GM10266 (cell line): ENCODE results near the gene KCNJ4.
A peak's percentile ranks its signal among the peaks of the same experiment; 100 is the strongest.
"Not testable (repeated sequence)": the region's sequence is repeated elsewhere in the genome, so short reads cannot be mapped to it uniquely, and the experiment has no call there.

Experiments used
- DNase-seq: peaks from one replicate; pipeline ENCODE4 v3.0.0; 2012; ENCODE audit errors: extremely low spot score
- TF ChIP-seq, protein P1 (sequence below): IDR thresholded peaks from 2 replicates; pipeline ENCODE4 v1.5.1; 2012; ENCODE audit warnings: mild to moderate bottlenecking, low read depth; ENCODE audit not compliant: control insufficient read depth, insufficient read depth; ENCODE audit errors: missing control alignments

Gene KCNJ4

DNA sequence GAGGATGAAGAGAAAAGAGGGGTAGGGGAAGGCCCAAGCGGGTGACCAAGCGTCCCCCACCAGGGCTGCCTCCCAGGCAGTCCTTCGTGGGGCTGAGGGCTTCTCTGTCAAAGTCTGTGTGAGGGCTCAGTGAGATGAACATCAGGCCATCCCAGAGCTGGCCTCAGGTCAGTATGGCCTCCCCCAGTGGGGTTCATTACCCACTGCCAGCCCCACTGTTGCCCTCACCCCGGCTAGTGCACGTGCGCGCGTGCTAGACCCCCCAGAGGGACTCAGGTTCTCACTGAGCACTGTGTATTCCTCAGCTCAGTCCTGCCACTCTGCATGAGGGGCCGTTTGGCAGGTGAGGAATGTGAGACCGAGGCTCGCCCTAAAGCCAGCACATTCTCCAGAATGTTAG is 16.2 kb upstream of the KCNJ4 start:
- TF ChIP-seq, protein P1, sequence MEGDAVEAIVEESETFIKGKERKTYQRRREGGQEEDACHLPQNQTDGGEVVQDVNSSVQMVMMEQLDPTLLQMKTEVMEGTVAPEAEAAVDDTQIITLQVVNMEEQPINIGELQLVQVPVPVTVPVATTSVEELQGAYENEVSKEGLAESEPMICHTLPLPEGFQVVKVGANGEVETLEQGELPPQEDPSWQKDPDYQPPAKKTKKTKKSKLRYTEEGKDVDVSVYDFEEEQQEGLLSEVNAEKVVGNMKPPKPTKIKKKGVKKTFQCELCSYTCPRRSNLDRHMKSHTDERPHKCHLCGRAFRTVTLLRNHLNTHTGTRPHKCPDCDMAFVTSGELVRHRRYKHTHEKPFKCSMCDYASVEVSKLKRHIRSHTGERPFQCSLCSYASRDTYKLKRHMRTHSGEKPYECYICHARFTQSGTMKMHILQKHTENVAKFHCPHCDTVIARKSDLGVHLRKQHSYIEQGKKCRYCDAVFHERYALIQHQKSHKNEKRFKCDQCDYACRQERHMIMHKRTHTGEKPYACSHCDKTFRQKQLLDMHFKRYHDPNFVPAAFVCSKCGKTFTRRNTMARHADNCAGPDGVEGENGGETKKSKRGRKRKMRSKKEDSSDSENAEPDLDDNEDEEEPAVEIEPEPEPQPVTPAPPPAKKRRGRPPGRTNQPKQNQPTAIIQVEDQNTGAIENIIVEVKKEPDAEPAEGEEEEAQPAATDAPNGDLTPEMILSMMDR: no peak

DNA sequence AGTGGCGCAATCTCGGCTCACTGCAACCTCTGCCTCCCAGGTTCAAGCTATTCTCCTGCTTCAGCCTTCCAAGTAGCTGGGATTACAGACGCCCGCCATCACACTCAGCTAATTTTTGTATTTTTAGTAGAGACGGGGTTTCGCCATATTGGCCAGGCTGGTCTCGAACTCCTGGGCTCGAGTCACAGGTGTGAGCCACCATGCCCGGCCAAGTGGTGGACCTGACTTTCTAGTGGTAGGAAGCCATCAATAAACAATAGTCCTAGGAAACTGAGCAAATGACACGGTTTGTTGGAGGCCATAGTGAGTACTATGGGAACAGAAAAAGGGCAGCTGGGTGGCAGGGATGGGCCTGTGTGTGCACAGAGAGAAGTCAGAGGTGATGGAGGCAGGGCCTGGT is 15.2 kb upstream of the KCNJ4 start:
- DNase-seq: not testable (repeated sequence)

More for the DNA sequence above, 16.2 kb upstream of the KCNJ4 start:
- DNase-seq: no peak

DNA sequence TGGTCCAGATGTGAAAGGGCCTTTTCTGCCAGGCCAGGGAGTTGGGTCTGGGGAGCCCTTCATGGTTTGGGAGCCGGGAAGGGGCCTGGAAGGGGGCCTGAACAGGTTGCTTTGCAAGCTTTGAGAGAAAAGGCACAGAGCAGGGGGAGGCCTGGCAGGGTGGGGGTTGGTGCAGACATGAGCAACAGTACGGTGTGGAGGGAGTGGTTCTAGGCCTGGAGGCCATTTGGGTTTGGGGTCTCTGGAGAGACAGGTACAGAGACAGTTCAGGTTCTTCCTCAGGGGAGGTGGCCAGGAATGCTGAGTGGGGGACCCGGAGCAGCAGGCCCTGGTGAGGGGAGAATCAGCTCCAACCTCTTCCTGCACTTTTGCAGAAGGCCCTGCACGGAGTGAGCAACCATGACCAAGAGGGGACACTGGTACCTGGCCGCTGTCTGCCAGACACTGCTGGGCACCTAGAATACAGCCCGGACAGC is 14.3 kb upstream of the KCNJ4 start:
- TF ChIP-seq, protein P1: no peak
- no peak for DNase-seq

DNA sequence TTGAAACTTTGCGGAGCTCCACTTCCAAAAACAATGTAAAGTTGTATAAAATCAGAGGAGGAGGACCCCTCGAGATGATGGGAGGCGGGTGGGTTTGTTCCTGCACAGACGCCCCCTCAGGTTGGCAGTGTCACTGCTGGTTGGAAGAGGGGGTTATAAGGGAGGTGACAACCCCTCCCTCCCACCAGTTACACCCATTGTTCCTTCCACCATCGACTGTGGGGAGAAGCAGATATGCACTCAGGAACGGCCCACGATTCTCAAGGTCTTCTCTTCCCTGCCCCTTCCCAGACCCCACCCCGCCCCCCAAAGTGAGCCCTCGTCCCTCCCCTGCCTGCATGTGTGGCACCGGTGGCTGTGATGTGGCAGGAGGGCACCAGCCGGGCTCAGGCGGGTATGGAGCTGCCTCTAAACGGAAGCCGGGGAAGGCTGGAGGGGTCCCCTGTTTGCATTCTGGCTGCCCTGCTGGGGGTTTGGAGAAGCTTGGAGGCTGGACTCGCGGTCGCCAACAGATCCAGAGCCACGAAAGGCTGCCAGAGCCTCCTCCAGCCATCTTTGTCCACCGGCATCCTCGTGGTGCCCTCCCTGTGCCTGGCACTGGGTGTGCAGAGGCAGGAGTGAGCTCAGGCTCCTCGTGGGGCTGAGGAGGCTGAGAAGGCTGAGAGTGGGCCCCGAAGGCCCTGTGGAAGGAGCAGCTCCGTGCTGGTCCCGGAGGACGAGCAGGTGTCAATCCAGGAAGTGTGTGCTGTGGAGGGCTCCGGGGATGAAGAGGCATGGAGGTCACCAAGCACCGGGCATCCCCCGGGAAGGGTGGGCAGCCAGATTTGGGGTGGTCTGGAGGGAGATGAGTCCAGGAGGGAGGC is 13.7 kb upstream of the KCNJ4 start:
- no peak for DNase-seq

DNA sequence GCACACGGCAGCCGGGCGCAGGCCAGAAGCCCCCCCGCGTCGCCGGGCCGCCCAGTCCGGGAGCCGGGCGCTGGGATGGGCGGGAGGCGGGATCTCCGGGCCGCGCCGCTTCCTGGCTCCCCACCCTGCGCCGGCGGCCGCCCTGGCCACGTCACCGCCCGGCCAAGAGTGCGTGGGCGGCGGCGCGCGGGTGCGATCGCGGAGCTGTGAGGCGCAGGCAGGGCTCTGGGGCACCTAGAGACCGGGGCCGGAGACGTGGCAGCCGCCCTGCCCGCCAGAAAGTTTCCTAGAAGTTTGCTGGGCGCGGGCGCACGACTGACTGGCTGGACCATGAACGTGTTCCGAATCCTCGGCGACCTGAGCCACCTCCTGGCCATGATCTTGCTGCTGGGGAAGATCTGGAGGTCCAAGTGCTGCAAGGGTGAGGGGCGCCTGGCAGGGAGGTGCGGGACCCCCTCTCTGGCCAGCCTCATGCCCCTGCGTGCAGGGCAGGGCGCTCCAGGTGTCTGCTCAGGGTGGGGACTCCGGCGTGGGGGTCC is 13.0 kb upstream of the KCNJ4 start, which contains the start of gene KDELR3:
KDELR3 (plus strand) TSS at position 193 of the 539 bp plus-strand sequence; CDS start at position 331, 138 bp downstream.
- peak; percentile 90 for DNase-seq
- TF ChIP-seq, protein P1: no peak

More for the DNA sequence above, 13.7 kb upstream of the KCNJ4 start:
- TF ChIP-seq, protein P1: no peak

DNA sequence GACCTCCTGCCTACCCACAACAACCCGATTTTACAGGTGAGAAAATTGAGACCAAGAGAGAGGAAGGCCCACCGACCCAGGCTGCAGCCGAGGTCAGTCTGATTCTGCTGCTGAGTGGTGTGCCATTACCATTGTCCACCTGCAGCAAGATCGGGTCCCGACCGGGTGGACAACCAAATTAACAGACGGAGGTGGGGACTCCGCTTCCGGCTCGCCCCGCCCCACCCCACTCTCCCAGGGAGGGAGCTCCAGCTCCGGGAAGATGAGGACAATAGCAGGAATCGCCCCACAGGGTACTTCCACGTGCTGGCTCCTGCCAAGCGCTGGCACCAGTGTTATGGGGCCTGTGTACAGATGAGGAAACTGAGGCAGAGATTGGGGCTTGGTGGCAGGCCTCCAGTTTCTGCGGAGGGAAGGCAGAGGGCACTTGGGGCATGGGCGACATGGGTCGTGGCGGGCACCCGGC is 12.5 kb upstream of the KCNJ4 start:
- TF ChIP-seq, protein P1: no peak
- DNase-seq: no peak

DNA sequence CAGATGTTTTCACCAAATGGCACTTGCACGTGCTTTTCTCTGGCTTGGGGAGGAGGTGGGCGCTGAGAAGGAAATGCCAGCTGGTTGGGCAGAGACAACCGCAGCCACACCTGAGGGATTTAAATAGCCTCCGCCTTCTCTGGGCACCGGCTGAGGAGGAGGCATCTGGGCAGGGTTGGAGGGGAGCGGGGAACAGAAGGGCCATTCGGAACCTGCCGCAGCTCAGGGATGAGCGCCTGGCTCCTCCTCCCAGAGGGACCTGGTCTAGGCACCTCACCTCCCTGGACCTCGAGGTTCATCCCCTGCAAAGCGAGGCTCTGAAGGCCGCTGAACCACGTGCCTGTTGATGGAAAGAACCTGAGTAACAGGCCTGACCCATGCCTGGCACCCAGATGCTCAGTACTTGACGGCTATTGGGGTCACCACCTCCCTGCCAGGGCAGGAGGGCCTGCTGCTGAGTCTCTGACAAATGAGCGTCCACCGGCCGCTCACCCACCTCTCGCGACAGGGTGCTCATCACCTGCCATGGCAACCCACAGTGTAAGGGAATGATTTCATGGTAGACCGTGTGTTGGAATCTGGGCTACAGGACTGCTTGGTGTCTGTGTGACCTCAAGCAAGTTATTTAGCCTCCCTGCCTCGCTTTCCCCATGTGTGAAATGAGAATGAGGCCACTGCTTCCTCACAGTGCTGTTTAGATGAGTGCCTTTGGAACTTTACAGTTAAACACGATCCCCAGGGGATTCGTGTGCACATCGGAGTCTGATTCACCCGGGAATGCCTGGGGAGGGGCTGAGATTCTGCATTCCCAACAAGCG is 10.9 kb upstream of the KCNJ4 start:
- TF ChIP-seq, protein P1: no peak
- DNase-seq: no peak
